GM18508 (cell line): ENCODE results near the gene EIF3I.

ENCODE experiments used
- ATAC-seq: cut with Tn5 transposase; IDR thresholded peaks from one replicate; pipeline ENCODE4 v1.9.1; 2021; ENCODE audit warnings: moderate number of reproducible peaks; ENCODE audit not compliant: insufficient read depth, unreplicated experiment

EIF3I gene

GRCh38 chr1:32197837-32198236 lies 24.4 kb upstream of the EIF3I start:
- no peak for ATAC-seq

GRCh38 chr1:32198237-32199042 lies 23.8 kb upstream of the EIF3I start:
- ATAC-seq: no peak

GRCh38 chr1:32199043-32199716 lies 23.0 kb upstream of the EIF3I start:
- ATAC-seq: no peak

- no peak for ATAC-seq
Measured at GRCh38 chr1:32199717-32200072, 22.5 kb upstream of the EIF3I start.

GRCh38 chr1:32200226-32201010 lies 21.8 kb upstream of the EIF3I start, which contains the start of gene CCDC28B:
Gene CCDC28B, plus strand, starts transcription at chr1:32200595. Its CDS starts 1,341 bp downstream, at chr1:32201936.
- ATAC-seq: no peak

- no peak for ATAC-seq
Measured at GRCh38 chr1:32201011-32201855, 21.0 kb upstream of the EIF3I start.

GRCh38 chr1:32204943-32205361 lies 17.3 kb upstream of the EIF3I start:
- ATAC-seq: no peak

GRCh38 chr1:32205401-32206370 lies 16.5 kb upstream of the EIF3I start, which contains the start of gene IQCC:
Gene IQCC, plus strand, starts transcription at chr1:32205671. Its CDS starts 11 bp downstream, at chr1:32205682.
- no peak for ATAC-seq

GRCh38 chr1:32208469-32208868 lies 13.7 kb upstream of the EIF3I start:
- no peak for ATAC-seq

GRCh38 chr1:32208891-32209328 lies 13.3 kb upstream of the EIF3I start, which contains the start of gene DCDC2B:
Gene DCDC2B, plus strand, starts transcription at chr1:32209089. Its CDS starts 5 bp downstream, at chr1:32209094.
- ATAC-seq: no peak

- ATAC-seq: no peak
Measured at GRCh38 chr1:32215629-32216480, 6.4 kb upstream of the EIF3I start.

- ATAC-seq: no peak
Measured at GRCh38 chr1:32216566-32216965, 5.6 kb upstream of the EIF3I start.

GRCh38 chr1:32219022-32219421 lies 3.2 kb upstream of the EIF3I start:
- ATAC-seq: no peak

- no peak for ATAC-seq
Measured at GRCh38 chr1:32220746-32221580, 1.2 kb upstream of the EIF3I start.

GRCh38 chr1:32221581-32221979 lies 627 bp upstream of the EIF3I start:
- ATAC-seq: no peak

- ATAC-seq: no peak
Measured at GRCh38 chr1:32223683-32224082, 1.5 kb downstream of the EIF3I start.

- ATAC-seq: no peak
Measured at GRCh38 chr1:32224285-32224684, 2.1 kb downstream of the EIF3I start.
